Measurements from ENCODE around the gene SAPCD2. TPM values are rescaled to one million over a fixed set of nuclear protein-coding genes. Genes with fewer than 3 reads are reported as not detected.
A peak's percentile ranks its signal among the peaks of the same experiment; 100 is the strongest.
"Not testable (repeated sequence)": the region's sequence is repeated elsewhere in the genome, so short reads cannot be mapped to it uniquely, and the experiment has no call there.

Gene SAPCD2, protein sequence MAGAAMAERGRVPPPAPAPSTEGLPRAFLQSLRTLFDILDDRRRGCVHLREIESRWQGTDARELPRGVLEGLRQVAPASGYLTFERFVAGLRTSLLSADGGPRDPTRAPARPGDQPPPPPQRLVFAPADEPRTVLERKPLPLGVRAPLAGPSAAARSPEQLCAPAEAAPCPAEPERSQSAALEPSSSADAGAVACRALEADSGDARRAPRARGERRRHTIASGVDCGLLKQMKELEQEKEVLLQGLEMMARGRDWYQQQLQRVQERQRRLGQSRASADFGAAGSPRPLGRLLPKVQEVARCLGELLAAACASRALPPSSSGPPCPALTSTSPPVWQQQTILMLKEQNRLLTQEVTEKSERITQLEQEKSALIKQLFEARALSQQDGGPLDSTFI
- total RNA-seq (2014; rRNA removed; shearing (Covaris generic)) = 8.1 and 8.7 TPM in 2 replicates
- 13.2 and 18.3 TPM in 2 replicates for polyA plus RNA-seq (2015; cell fraction: cytosol; rRNA removed)
- polyA plus RNA-seq (2015; cell fraction: nucleus; rRNA removed) = 12.1 and 12.4 TPM in 2 replicates

DNA sequence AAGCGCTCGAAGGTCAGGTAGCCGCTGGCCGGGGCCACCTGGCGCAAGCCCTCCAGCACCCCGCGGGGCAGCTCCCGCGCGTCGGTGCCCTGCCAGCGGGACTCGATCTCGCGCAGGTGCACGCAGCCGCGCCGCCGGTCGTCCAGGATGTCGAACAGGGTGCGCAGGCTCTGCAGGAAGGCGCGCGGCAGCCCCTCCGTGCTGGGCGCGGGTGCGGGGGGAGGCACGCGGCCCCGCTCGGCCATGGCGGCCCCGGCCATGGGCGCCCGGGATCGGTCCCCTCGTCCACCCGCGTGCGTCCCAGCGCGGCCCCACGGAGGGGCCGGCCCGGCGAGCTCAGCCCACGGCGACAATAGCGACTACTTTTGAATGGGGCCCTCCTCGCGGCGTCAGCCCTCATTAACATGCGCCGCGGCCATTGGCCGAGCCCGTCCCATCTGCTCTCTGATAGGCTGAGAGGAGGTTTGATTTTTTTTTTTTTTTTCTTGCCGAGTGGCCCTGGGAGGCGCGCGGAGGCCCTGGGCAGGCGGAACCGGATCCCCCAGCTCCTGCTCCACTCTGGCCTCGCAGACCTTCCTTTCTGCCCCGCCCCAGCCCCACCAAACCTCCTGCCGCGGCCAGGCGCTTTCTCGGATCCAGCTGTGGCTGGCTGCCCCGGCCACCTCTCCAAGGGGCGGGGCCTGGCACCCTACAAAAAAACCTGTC, at the start of gene SAPCD2:
Gene SAPCD2 (minus strand): TSS at position 357 of the 705 bp plus-strand sequence. CDS start 97 bp downstream, at position 260.
- in situ Hi-C loops (cut with HindIII; ENCODE audit: low pct_unique_long_range_greater_than_20kb, low sequenced_read_pairs) = no loop called here
- peak; percentile 86 for DNase-seq (ENCODE audit: low read depth, low spot score)

DNA sequence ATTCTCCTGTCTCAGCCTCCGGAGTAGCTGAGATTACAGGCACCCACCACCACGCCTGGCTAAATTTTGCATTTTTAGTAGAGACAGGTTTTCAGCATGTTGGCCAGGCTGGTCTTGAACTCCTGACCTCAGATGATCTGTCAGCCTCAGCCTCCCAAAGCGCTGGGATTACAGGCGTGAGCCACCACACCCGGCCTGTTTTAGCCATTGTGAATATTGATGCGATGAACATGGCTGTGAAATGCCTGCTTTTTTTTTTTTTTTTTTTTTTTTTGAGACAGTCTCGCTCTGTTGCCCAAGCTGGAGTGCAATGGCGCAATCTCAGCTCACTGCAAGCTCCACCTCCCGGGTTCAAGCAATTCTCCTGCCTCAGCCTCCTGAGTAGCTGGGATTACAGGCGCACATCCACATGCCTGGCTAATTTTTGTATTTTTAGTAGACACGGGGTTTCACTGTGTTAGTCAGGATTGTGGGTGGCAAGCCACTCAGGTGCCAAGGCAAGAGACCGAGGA, 47.8 kb upstream of the SAPCD2 start:
- in situ Hi-C loops (cut with HindIII; ENCODE audit: low pct_unique_long_range_greater_than_20kb, low sequenced_read_pairs) = not testable (repeated sequence)

DNA sequence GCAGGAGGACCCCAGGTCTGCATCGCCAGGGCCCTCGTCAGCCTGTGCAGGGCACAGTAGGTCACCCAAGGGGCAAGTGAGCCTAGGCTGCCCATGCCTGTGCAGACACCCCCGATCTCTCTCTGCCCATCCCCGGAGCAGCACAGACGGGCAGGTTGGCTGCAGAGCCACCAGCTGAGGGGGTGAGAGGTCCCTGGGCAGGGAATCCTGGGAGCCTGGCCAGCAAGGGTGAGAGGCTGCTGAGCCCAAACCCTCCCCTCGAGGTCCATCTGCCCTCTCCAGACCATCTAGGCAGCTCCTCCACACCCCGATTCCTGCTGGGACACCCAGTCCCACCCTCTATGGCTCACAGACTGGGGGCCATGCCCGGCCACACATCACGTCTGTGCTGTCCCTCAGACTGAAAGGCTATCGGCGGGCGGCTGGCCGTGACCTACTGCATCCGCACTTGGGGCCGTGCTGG, 46.9 kb upstream of the SAPCD2 start:
- DNase-seq (ENCODE audit: low read depth, low spot score) = no peak
- in situ Hi-C loops (cut with HindIII; ENCODE audit: low pct_unique_long_range_greater_than_20kb, low sequenced_read_pairs) = no loop called here

More for the DNA sequence above, 47.8 kb upstream of the SAPCD2 start:
- not testable (repeated sequence) for DNase-seq (ENCODE audit: low read depth, low spot score)

DNA sequence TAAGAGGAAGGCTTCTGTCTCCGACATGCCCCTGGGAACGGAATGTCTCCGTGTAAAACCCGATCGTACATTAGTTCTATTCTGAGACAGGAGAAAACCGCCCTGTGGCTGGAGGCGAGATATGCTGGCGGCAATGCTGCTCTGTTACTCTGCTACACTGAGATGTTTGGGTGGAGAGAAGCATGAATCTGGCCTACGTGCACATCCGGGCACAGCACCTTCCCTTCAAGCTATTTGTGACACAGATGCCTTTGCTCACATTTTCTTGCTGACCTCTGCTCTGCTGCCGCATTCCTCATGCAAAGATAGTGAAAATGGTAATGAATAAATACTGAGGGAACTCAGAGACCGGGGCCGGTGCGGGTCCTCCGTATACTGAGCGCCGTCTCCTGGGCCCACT, 46.4 kb upstream of the SAPCD2 start:
- no peak for DNase-seq (ENCODE audit: low read depth, low spot score)
- in situ Hi-C loops (cut with HindIII; ENCODE audit: low pct_unique_long_range_greater_than_20kb, low sequenced_read_pairs) = no loop called here

DNA sequence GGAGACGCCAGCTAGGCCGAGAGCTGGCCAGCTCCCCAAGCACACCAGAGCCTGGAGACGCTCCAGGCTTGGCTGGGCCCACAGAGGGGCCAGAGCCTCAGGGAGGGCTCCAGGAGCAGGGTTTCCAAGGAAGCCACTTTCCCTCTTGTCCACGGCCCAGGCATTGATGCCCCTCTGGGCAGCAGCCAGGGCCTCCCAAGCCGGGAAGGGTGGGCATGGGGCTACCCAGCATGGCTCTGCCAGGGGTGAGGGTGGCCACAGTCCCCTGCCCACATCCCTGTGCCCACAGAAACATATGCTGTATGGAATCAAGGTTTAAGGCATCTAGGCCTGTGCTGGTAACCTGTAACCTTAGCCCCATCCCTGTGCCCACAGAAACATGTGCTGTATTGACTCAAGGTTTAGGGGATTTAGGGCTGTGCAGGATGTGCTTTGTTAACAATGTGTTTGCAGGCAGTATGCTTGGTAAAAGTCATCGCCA, 45.7 kb upstream of the SAPCD2 start:
- in situ Hi-C loops (cut with HindIII; ENCODE audit: low pct_unique_long_range_greater_than_20kb, low sequenced_read_pairs) = no loop called here
- no peak for DNase-seq (ENCODE audit: low read depth, low spot score)

DNA sequence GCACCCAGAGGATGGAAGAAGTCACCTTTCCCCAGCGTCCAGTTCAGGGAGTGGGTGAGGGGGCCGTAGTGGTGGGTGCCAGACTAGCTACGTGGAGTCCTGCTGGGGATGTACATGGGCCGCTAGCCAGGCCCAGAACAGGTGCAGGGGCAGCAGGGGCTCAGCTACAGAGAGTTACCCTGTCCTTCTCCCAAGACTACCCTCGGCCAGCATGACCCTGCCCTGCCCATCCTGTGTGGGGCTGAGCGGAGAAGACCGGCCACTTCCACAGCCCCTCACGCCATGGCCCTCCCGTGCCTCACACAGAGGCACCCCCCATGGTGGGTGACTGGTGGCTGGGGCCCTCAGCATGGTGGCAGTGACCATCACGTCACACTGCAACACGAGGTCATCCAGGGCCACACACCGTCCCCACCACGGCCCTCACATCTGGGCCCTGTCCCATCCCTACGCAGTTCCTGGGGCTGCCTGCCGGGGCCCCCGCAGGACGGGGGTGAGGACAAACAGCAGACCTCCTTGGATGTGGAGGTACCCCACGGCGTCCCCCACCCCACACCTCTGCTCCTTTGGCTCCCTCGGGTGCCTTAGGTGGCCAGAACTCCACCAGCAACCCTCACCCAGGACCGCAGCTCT, 45.2 kb upstream of the SAPCD2 start:
- in situ Hi-C loops (cut with HindIII; ENCODE audit: low pct_unique_long_range_greater_than_20kb, low sequenced_read_pairs) = no loop called here
- DNase-seq (ENCODE audit: low read depth, low spot score) = no peak

DNA sequence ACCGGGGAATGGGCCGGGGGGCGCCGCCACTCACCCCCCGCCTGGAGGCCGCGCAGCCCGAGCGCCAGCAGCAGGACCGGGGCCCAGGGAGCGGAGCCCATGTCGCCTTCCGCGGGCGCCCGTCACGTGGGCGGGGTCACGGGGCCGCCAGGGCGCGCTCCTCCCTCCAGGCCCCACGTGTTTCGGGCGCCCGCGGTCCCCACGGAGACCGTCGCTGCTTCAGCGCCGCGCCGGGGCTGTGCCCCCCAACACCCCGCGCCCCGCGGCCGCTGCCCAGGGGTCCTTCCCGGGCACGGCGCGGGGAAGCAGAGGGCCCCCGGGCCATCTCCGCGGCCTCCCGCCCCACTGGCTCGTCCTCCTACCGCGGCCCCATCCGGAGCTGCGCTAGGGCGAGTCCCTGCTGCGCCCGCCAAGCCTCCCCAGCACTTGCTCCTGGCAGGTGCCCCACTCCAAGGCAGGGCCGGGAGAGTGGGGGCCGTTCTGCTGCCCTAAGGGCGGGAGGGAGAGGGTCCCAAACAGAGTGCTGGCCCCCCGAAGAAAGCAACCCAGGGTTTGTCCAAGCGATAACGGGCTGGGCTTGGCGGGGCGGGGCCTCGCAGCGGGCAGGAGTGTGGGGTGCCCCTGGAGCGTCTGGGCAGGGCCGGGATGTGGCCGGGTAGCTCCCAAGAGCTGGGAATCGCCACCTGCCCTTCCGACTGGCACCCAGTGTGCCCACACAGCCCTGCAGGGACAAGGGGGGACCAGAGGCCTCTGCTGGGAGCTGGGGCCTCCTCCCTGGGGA, 44.4 kb upstream of the SAPCD2 start, which contains the start of gene DPP7:
Gene DPP7 (minus strand): TSS at position 121 of the 781 bp plus-strand sequence. CDS start 20 bp downstream, at position 101.
- in situ Hi-C loops (cut with HindIII; ENCODE audit: low pct_unique_long_range_greater_than_20kb, low sequenced_read_pairs) = no loop called here
- peak; percentile 49 for DNase-seq (ENCODE audit: low read depth, low spot score)

DNA sequence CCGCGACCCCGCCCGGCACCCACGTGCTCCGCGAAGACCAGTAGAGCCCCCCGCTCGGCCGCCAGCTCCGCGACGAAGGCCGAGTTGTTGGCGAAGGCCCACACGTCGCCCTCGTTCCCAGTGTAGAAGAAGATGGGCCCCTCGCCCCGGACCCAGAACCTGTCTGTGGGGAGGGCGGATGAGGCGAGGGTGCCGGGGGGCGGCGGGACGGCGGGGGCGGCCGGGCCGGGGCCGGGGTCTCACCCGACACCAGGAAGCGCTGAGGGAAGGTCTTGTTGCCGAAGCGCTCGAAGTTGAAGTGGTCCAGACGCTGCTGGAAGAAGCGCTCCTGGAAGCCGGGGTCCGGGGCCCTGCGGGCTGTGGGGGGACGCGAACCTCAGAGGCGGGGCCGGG, 43.9 kb upstream of the SAPCD2 start:
- DNase-seq (ENCODE audit: low read depth, low spot score) = no peak
- in situ Hi-C loops (cut with HindIII; ENCODE audit: low pct_unique_long_range_greater_than_20kb, low sequenced_read_pairs) = no loop called here

DNA sequence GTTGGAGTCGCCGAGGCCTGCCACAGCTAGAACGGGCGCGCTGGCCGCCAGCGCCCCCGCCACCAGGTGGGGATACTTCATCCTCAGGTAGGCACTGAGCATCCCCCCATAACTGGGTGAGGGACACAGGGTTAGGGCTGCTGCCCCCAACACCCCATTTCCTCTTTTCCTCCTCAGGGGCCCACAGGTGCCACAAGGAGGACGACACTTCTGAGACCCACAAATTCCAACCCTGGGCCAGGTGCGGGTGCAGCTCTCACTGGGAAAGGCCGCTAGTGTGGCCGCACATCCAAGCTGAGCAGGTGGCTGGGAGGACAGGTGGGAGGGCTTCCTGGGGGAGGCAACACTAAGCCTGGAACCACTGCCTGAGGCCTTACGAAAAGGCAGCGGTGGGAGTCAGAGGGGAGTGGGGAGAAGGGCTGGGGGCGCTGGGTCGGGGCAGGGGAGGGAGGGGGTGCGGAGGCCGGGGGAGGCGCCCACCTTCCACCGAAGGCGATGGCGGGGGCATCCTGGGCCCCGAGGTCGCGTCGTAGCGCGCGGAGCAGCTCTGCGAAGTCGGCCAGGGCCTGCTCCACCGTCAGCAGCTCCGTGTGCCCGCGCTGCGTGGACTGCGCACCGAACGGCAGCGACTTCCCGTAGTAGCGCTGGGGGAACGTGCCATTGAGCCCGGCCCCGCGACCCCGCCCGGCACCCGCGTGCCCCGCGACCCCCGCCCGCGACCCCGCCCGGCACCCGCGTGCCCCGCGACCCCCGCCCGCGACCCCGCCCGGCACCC, 43.2 kb upstream of the SAPCD2 start:
- in situ Hi-C loops (cut with HindIII; ENCODE audit: low pct_unique_long_range_greater_than_20kb, low sequenced_read_pairs) = no loop called here
- no peak for DNase-seq (ENCODE audit: low read depth, low spot score)

DNA sequence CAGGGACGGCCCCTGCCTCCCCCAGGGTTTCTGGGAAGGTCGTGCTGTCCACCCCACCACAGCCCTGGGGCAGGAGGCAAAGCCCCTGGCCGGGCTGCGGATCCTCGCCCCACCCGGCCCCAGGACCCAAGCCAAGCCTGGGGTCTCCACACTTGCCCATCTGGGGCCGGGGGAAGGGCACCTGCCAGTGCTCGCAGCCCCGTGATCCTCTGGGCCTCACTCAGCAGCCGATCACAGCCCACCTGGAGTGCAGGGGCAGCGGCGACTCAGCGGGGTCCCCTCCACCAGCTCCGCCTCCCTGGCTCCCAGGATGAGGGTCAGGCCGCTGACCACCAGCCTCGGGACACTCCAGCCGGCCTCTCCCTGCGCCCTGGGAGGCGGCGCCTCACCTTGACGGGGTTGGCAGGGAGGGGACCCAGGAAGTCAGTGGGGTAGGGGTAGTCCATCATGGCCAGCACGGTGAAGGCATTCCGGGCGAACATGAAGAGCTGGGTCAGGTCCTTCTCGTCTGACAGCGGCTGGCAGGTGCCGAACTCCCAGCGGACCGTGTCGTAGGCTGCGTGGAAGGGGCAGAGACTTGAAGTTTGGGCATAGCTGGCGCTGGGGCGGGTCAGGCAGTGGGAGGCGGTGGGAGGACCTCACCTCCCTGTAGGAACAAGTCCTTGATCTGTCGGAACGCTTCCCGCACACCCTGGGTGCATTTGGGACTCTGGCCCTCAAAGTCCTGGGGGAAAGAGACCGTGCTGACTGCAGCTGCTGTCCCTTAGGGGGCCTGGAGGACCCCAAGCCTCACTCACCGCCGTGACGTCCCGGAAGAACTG, 42.4 kb upstream of the SAPCD2 start:
- no peak for DNase-seq (ENCODE audit: low read depth, low spot score)
- in situ Hi-C loops (cut with HindIII; ENCODE audit: low pct_unique_long_range_greater_than_20kb, low sequenced_read_pairs) = no loop called here

DNA sequence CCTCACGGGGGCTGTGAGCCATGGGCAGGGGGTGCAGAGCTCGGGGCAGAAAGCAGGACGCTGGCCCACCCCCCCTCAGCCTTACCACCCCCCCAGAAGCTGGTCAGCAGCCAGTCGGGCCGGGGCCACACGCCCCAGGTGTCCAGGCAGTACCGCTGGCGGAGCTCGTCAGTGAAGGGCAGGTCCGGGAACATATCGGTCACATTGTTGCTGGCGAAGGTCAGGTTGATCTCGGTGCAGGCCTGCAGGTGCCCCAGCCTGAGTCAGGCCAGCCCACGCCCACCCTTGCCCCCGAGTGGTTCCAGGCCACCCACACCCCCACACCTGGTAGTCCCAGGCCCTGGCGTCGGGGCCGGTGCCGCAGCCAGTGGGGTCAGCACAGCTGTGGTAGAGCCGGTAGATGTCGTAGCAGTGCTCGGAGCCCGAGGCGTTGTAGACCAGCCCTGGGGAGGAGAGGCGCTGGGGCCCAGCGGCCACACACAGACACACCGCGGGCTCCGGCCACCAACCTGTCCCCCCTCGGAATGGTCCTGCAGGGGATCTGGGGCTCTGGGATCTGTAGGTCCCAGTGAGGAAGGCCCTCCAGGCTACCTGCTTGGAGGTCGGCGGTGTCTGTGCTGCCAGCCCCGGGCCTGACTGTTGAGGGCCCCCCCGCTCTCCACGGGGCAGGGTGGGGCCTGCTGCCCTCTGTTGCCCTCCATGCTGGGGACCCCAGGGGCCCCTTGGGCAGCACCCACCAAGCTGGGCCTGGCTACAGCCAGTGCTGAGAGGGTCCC, 41.6 kb upstream of the SAPCD2 start:
- DNase-seq (ENCODE audit: low read depth, low spot score) = no peak
- in situ Hi-C loops (cut with HindIII; ENCODE audit: low pct_unique_long_range_greater_than_20kb, low sequenced_read_pairs) = no loop called here

DNA sequence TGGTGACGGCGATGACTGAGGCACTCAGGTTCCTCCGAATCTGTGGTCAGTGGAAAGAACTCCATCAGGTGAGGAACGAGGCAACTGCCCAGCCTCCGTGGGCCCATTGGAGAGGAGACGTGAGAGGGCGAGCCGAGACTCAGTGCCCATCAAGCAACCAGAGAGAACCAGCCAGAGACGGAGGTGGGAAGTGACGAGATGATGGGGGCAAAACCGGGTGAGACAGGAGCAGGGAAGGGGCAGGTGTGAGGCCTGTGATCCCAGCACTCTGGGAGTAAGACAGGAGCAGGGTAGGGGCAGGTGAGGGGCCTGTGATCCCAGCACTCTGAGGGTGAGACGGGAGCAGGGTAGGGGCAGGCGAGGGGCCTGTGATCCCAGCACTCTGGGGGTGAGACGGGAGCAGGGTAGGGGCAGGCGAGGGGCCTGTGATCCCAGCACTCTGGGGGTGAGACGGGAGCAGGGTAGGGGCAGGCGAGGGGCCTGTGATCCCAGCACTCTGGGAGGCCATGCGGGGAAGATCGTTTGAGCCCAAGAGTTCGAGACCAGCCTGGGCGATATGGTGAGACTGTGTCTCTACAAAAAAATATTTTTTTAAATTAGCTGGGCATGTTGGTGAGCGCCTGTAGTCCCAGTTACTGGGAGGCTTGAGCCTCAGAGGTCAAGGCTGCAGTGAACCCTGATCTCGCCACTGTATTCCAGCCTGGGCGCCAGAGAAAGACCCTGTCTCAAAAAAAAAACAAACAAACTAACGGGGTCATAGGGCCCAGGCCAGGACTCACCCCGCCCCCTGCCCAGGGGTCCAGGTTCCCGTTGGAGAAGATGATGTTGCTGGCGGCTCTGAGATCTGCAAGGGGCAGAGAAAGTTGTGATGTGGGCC, 40.8 kb upstream of the SAPCD2 start:
- in situ Hi-C loops (cut with HindIII; ENCODE audit: low pct_unique_long_range_greater_than_20kb, low sequenced_read_pairs) = no loop called here
- no peak for DNase-seq (ENCODE audit: low read depth, low spot score)

DNA sequence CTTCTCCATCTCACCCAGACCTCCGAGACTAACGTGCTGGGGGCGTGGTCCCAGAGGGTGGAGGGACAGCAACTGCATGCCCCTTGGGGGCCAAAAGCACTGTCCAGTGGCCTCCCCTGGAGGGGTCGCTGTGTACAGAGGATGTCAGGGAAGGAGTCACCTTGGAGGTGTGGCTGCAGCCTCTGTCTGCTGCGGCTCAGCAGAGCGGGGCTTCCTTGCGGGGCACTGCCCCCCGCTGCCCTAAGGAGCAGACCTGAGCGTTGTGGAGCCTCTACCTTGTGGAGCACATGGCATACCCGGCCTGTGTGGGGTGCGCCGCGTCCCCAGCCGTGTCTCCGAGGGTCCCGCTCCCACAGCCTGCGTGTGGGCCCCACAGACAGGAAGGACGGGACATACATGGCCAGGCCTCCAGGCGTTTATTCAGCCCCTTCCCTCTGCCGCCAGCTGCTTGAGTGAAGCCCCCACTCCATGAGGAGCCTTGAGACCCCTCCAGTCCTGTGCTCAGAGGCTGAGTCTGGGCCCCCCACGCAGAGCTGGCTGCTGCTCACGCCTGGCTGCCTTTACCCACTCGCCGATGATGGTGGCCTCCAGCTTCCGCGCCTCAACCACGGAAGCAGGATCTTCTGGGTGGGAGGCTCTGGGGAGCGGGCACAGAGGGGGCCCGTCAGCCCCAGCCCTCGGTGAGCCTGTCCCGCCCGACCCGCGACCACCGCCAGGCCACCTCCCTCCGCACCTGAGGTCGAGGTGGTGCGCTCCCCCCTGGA, 40.0 kb upstream of the SAPCD2 start:
- DNase-seq (ENCODE audit: low read depth, low spot score) = no peak
- in situ Hi-C loops (cut with HindIII; ENCODE audit: low pct_unique_long_range_greater_than_20kb, low sequenced_read_pairs) = no loop called here

Measured in SK-MEL-5 (cell line).